ENCODE data around the gene SLC38A1.

The SLC38A1 gene

DNA sequence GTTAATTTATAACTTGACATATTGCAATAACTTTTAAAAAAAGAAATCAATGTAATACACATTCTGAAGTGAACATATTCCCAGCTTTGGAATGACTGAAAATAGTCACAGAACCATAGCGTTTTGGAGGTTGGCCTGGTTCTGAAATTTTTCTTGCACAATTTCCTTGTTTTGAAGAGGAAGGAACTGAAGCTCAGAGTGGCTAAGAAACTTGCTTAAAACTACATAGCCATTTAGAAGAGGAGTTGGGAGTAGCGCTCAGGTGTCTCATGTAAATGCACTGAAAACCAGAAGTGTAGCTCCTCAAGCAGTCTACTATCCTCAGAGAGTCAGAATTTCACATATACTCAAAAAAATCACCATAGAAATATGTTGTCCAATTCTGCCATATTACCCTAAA, 41.2 kb downstream of the SLC38A1 start:
- no peak for DNase-seq

DNA sequence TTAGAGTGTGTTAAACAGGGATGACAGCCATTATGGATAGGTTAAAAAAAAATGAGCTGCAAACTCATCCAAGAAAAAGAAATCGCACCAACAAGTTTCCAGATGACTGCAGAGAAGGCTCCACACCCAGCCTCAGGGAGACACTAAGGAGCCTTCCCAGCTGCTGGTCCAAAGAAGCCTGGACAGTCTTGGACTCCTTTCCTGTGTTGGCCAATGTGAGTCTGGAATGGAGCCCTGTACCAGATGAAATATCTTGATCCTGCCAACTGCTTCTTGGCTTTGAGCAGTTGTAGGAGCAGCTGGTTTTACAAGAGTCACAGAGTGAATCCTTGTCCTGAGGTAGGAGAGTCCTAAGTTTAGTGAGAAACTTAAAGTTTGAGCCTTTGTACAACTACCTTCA, 44.5 kb downstream of the SLC38A1 start:
- DNase-seq, result no peak

DNA sequence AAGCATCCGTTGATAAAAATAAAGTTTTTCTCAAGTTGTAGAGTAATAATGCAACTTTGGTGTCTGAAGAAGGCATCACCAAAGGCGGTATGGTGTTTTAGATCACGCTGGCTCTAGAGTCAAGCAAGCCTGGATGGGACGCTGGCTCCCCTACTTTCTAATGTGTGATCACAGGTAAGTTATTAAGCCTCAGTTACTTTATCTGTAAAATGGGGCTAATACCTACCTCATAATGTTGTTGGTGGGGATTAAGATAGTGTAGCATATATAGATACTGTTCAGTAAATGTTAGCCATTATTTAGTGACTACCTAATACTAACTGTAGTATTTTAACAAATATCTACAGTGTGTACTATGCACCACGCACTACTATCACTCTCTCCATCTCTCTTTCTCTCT, 45.8 kb downstream of the SLC38A1 start:
- DNase-seq, result no peak

DNA sequence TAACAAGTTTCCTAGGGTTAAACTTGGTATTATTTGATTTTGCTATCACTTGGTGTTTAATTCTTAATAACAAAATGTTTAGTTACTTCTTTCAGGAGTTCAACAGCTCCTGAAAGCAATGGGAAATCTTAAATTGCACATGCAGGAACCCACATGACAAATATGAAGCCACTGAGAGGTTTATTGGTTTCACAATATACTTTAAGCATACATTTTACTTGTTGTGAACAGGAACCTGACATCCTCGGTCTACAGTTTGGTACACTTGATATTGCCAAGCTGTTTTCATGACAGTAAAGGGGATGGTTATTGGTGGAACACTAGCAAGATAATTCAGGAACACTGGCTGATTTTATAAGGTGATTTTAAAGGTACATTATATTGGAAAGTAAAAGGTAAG, 46.2 kb downstream of the SLC38A1 start:
- no peak for DNase-seq

DNA sequence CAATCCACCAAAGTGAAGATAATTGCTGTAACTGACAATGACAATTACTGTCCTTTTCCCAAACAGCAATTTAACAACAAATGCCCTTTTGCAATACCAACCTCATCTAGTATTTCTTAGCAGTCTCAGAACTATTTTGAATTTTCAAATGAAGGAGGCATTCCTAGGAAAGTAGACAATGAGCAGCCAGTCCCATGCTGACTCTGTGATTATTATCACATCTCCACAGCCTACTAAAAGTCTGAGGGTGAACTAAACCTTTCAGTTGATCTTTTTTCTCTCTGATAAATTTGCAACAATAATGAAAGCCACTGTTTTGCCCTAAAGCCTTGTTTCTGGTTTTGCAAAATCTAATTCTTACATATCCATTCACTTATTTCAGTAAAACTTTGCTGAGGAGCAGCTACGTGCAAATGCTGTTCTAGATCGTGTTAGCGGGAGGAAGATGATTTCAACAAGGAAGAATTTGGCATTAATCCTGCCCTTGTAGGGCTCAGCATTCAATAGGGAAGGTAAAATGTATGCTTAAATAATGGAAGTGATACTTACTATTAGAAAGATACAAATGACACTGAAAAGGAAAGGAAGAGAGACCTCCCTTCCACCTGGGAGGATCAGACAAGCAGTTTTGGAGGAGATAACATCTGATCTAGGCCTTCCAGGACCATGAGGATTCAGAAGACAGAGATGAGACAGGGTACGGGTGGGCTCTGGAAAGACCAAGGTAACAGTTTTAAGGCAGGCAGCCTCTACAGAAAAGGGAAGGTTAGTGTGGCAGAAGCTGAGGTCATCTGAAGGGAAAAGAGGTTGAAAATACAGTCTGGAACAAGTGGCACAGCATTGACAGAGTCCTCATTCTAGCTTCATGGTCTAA, 47.4 kb downstream of the SLC38A1 start:
- no peak for DNase-seq

DNA sequence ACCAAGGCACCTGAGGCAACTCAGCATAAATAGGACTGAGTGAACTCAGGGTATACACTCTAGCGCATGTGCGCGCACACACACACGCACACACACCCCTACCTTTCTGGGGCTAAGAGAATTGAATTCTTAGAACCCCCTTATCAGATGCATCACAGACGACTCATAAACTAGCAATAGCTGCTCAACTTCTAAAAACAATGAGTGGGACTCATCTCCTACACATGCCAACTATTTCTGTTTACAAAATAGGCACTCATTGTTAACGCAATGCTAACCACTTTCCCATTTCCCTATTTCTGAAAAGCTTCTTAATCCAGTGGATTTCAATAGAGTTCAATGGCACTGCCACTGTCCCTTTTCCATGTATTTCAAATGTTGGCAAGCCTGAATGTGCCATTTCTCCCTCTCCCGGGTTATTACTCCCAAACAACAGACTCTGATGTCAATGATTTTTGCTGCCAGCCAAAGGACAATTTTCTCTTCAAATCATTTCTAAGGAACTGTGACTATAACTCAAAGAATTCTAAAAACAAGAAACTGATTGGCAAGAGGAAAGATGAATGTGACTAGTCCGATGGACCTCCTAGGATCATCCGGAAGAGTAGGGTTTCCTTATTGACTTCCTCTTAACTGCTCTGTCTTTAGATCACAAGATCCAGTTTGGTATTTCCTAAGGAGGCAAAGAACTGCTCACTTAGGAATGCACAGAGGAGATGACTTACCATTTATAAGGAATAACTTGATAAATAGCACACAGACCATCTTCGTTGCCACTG, 48.8 kb downstream of the SLC38A1 start:
- peak in 2 of 4 experiments; percentile 24 to 47 for DNase-seq

DNA sequence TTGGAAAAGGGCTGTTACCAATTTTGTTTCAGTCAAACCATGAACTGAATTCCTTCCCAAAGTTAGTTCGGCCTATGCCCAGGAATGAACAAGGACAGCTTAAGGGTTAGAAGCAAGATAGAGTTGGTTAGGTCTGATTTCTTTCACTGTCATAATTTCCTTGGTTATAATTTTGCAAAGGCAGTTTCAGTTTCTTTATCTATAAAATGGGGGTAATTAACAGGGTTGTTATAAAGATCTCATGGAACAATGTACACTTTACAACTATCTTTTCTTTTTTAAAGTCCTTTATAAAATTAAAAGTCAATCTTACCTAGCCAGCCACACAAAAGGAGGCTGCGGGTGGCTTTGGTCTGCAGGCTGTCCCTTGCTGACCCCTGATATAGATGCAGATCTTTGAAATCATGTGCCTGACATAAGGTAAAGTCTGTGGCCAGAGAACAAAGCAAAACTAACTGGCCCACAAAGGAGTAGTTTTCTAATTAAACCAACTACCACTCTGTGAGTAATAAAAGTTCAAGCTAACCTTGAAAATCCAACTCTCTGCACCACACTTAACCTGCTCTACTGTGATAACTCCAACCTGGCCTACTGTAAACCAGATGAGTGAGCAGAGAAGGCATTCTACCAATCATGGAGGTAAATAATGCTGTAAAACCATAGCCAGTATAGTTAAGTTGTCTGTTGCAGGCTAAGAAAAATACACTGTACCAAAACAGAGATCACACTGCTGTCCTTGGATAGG, 49.5 kb downstream of the SLC38A1 start:
- no peak for DNase-seq

DNA sequence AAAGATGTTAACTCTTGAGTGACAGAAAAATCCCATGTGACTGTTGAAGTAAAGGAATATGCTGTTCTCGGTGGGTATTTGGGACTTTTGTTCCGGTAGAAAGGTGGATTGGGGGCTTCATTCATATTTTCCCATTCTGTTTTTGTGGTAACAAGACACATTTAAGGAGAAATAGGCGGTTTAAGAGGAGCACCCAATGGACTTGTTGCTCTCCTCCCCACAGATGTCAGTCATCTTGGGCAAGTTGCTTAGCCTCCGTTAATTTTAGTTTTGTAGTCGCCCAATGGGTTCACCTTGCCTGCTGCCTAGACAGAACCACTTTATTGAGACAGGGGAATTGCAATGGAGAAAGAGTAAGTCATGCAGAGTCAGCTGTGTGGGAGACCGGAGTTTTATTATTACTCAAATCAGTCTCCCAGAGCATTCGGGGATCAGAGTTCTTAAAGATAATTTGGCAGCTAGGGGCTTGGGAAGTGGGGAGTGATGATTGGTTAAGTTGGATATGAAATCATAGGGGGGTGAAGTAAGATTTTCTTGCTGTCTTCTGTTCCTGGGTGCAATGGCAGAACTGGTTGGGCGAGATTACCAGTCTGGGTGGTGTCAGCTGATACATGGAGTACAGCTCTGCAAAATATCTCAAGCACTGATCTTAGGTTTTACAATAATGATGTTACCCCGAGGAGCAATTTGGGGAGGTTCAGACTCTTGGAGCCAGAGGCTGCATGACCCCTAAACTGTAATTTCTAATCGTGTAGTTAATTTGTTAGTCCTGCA, 50.3 kb downstream of the SLC38A1 start:
- no peak for DNase-seq

DNA sequence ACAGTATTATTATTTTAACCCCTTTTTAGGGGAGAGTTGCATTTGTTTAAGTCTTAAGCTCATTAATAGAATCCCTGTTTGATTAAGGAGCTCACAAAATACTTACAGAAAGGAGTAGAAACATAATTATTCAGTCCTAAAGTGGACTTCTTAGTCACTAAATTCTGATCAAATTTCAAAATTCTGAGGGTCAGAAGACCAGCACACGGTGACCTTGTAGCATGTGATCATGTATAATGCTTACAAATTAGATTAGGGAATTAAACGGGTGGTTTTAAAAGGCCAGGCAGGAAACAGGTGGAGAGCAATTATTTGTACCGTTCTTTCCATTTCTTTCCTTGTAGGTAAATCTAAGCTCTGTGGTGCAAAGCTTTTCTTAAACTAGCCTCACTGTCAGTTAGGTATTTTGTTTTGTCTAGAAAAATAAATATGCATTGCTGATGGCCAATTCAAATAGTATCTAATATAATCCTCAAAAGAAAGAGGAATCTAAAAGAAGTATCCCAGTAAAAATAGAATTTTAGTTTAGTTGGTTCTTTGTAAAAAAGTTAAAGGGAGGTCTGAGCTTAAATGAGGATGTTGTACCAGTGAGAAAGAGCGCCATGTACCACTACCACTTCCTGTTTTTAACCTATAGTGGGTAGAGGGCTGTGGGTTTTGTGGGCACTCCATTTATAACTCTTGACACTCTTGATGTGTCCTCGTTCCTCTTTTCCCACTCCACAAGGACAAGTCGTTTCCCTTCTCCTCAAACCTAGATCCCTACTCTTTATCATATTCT, 51.1 kb downstream of the SLC38A1 start:
- DNase-seq, result no peak

DNA sequence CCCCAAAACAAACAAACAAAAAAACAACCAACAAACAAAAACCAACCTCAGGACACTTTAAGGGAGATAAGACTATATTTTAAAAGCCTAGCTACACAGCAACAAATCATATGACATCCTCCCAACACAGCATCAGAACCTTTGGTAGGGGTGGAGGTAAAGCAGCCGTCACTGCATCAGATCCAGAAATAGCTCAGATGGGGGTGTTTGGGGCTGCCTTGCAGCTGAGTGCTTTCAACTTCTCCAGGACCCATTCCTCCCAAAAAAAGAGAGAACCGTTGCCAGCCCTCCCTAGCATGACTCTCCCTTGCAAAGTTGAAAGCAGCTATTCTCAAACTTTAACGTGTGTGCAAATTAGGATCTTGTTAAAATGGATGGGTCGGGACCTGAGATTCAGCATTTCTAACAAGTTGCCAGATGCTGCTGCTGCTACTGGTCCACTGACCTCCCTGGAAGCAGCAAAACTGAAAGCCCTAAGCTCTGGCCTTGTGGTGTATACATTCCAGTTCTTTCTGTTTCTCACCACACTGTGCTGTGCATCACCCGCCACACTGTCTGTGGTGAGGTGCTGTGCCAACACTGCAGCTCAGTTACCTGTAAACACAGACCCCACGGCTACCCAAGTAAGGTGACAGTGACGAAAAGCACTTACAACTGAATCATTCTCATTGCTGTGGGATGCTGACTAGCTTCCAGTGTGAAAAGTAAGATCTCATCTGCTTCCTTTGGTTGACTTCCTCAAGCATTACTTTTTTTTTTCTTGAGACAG, 54.0 kb downstream of the SLC38A1 start:
- DNase-seq, result peak; percentile 16 to 65 (median 40)

DNA sequence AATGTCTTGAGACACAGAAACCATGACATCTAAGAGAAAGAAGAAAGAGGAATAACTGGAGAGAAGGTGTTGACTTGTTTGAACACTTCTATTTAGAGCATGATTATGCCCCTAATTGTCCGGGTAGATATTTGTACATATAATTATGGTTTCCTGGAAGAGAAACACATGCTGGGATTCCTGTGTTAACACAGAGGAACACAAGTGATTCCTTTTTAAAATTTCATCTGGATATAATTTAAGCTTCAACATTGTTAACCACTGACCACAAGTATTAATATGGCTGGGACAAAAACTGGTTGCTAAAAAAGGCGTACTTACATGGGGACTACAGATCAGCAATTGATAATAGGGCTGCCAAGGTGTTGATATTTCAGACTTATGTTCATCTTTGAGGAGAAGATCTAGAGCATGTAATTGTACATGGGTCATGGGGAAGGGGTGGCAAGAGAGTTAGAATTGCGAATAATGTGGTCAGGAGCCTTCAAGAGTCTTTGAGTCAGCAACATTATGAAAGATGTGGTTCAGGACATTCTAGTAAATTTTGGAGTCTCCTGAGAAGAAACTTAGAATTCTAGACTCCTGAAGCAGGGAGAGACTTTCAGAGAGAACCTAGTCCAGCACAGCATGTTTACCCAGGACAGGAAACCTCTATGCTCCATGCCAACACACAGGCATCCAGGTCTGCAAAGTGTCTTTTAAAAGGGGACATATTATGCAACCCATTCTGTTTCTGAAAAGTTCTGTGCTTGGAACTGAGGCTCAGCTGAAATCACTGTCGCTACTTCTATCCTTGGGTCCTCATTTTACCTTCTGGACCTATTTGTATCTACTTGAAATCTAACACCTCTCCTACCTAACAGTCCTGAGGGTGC, 56.5 kb downstream of the SLC38A1 start:
- DNase-seq, result no peak

DNA sequence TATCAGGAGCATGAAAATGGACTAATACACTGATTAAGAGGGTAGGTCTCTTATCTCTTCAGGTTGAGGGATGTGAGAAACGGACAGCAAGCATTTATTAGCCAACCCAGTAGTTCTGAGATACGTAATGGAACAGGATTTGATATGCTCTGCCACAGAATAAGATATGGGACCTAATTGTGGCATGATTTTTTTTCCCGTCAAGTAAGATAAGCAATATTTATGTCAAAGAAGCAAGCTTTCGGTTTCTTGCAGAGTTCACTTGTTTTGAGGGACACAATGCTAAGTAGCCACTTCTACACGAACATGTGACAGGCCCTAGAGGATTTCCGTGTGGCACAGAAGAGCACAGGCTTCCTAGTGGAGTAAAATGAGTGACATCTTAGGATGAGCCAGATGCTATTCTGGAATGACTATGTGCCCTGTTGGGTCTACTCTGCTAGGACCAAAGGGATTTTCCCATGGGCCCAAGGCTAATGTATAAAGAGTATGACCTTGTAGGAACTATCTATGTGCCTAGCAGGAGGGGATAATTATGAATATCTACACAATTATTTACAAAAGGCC, 57.9 kb downstream of the SLC38A1 start:
- DNase-seq, result no peak

DNA sequence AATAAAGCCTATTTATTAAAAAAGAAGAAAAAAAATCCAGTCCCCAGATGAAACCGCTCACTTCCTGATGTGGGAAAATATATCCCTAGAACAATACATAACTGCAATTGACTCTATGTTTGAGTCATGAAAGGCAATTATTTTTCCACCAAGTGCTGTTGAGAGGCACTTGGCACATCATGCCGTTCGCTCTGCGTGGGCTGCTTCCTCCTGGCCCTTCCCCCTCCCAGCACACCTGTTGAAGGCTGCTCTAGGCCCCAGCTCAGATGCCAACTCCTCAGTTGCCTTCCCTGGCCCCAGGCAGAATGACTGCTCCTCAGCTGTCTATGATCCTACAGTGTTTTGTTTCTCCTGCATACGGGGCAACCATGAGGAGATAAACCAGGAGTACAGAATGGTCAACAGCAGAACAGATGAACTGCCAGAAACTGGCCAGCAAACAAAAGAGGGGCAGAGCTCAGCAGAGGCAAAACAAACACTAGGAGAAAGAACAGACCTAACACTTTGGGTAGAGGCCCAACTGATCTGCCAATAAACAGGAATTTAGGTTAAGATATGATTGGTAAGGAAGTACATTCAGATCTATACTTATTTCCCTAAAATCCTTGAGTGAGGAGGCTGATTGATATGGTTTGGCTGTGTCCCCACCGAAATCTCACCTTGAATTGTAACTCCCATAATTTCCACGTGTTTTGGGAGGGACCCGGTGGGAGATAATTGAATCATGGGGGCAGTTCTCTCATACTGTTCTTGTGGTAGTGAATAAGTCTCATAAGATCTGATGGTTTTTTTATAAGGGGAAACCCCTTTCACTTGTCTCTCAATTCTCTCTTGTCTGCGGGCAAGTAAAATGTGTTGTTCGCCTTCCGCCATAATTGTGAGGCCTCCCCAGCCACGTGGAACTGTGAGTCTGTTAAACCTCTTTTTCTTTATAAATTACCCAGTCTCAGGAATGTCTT, 58.6 kb downstream of the SLC38A1 start:
- DNase-seq, result peak in 3 of 4 experiments; percentile 33 to 38 (median 36)

DNA sequence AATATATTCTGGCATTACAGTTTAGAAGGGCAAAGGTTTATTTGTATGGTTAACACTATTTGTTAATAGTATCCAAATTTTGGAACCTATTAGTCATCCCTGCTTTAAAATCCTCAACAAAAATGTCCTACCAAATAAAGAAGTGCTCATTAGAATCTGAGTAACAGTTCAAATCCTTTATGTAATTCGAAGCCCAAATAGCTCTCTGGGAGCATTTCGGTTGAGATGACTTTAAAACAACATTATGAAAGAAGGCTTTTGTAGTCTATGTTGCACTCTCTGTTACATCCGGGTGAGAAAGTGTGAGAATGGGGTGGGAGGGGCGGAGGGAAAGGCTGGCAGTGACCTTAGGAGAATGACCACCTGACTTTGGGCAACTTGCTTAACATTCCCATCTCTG, 59.7 kb downstream of the SLC38A1 start:
- DNase-seq, result no peak

DNA sequence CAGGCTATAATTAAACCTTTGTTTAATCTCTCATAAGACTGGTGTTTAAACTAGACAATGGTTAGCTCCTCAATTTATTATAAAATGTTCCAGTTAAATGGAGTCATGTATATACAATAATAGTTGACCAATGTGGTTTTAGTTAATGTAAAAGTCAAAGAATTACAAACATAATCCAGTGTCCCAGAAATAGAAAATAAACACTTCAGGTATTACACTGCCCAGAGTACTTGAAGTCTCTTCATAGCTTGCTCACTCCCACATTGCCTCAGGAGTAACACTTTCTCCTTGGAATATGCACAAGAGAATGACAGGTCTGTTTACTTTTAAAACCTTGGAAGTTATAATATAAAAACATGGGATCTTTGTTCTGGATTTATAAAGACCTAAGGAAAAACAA, 60.5 kb downstream of the SLC38A1 start:
- no peak for DNase-seq

DNA sequence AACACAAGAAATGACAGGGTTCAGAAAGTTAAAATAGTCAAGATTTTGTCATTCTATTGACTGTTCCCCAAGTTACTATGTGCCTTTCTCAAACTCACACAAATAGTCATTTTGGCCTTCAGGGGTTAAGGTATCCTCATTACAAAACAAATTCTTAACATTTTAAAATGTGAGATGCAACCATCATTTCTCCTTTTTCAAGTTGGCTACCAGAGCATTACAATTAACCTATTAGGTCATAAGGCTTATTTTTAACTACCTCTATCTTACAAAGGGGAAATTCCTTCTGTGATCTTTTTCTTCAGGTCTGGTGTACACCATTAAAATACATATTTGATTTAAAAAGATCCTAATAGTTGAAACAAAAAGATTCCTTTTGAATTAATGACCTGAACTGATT, 61.2 kb downstream of the SLC38A1 start:
- no peak for DNase-seq

DNA sequence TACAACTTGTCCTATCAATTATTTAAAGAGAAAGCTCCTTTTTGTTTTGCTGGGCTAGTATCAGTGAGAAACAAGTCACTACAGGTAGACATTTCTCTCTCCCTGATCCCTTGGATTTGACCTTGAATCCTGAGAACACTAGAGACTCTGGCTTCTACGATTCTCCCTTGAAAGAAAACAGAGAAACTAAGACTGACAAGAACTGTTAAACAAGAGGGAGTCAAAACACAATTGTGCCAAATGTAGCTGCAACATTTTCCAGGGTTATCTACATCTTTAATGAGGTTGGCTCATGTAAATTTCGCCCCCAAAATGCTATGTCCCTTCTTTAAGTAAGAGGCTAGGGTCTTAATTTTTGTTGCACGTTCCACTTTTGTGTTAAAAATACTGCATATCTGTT, 62.4 kb downstream of the SLC38A1 start:
- DNase-seq, result no peak

DNA sequence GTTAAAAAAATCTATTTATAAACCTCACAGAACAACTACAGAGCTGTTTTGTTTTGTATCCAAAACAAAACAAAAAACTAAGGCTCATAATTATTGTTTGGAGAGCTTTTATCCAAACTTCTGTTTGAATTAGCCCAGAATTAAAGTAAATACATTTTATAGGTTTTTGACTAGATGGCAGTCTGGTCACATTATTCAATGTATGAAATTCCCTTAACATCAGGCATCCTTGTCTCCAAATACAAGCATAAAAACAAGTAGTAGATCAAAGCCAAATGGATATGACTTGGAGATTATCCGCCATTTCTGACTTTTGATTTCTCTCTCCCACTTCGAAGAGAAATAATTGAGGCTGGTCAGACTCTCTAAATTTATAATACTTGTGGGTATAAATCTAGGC, 63.5 kb downstream of the SLC38A1 start:
- no peak for DNase-seq
